GM18909 (cell line): ENCODE results near the gene PRKCA.
"Not testable (repeated sequence)": the region's sequence is repeated elsewhere in the genome, so short reads cannot be mapped to it uniquely, and the experiment has no call there.

Experiments
- ATAC-seq: cut with Tn5 transposase; IDR thresholded peaks from one replicate; pipeline ENCODE4 v1.9.1; 2021; ENCODE audit warnings: mild to moderate bottlenecking; ENCODE audit not compliant: unreplicated experiment, poor library complexity

The PRKCA gene

DNA sequence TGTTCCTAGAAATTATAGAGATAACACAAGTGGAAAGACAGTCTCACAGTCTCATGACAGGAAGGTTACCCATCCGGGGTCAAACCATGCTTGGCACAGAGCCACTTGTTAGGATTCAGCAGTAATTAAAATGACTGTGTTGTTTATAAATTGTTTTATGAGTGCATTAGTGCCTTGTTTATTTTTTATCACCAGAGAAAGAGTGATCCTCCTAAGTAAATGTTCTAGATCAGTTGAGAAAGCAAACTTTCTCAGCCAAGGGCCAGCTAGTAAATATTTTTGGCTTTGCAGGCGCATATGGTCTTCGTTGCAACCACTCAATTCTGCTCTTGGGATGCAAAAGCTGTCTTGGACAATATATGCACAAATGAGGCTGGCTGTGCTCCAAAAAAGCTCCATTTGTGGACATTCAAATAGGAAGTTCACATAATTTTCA lies 278.6 kb downstream of the PRKCA start:
- ATAC-seq: no peak

- no peak for ATAC-seq
Observed at GRCh38 chr17:66582373-66583111, 280.1 kb downstream of the PRKCA start.

DNA sequence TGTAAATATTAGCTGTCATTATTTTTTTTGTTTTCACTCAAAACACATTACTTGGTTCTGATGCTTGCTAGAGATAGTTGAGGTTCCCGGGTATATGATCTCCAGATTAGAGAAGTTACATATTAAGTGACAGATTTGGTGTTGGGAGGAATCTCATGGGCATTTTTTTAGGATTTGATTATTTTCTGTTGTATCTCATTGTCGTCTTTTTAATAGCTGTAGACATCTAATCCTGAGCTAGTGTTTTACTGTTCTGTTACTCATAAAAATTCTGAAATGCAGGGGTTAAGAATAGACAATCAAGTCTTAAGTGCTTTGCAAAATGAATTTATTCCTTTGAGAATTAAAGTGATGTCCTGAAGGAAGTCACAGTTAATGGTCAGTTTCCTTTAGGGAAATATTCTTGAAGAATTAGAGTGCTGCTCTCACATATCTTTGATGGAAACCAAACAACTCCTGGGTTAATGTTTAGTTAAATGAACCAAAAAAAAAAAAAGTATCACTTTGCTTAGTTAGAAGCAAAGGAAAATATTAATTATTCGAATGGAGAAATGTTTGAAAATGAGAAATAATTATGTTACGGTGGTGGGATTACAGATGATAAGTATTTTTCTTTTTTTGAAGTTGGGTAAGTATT lies 280.8 kb downstream of the PRKCA start:
- no peak for ATAC-seq

- ATAC-seq: no peak
Observed at GRCh38 chr17:66584927-66585326, 282.5 kb downstream of the PRKCA start.

- no peak for ATAC-seq
Observed at GRCh38 chr17:66585472-66585871, 283.1 kb downstream of the PRKCA start.

GRCh38 chr17:66589892-66590291 lies 287.5 kb downstream of the PRKCA start:
- ATAC-seq: no peak

DNA sequence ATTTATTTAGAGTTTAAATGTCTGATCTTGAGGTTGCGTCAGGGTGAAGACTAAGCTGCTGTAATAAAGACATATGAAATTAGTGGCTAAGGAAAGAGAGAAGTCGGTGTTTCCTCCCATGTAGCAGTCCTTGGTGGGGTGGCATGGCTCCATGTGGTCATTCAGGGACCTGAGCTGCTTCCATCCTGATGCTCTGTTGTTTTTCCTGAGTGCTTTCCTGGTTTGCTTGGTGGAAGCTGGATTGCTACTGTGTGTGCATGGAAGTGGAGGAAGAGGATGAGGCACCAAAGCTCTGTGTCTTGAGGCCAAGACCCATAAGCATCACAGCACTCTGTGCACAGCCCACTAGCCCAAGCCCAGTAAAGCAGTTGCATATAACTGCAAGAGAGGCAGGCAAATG lies 290.7 kb downstream of the PRKCA start:
- no peak for ATAC-seq

GRCh38 chr17:66595893-66596292 lies 293.5 kb downstream of the PRKCA start:
- no peak for ATAC-seq

GRCh38 chr17:66602659-66603384 lies 300.4 kb downstream of the PRKCA start:
- no peak for ATAC-seq

DNA sequence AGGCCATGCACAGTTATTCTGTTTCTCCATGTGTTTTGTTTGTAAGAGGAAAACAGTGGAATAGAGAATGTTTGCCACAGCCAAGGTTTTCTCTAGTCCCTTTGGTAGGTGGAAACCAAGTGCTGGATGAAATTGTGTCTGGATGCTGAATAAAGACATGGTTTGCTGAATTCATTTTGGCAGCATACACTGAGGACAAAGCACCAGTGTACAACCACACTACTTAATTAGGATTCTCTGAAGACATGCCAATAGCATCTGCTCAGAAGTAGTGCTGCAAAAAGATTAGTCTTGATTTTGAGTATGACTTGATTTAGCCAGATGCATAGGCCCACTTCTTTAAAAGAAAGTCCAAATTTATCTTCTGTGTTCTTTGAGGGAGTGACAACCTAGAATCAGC lies 302.0 kb downstream of the PRKCA start:
- ATAC-seq: no peak

- no peak for ATAC-seq
Observed at GRCh38 chr17:66605541-66605940, 303.1 kb downstream of the PRKCA start.

DNA sequence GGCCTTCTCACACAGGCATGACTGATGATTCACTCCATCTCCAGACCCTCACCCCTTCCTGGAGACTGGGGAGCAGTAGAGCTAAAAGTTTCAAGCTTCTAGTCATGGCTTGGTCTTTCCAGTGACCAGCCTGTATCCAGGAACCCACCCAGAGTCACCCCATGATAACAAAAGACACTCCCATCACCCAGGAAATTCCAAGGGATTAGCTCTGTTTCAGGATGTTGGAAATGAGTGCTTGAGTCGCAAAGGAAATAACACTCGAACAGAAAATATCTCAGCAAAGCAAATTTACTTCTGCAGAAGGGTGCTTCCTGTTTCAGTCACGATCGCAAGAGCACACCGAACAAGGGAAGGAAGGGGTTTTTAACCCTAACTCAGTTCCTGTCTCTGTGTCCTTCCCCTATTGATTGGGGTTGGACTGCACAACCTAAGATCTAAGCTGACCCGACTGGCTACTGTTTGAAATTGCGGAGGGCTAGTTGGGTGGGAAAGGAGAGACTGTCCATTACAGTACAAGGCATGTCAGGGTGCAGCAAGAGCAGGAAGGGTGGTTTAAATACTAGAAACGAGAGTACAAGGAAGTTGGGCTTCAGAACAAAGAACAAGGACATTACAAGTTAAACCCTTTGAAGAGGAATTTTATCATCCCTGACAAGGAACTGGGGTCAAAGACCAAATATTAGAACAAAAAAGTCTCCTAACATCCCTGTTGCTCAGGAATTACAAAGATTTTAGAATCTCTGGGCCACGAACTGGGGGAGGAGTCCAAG lies 308.1 kb downstream of the PRKCA start:
- no peak for ATAC-seq

- no peak for ATAC-seq
Observed at GRCh38 chr17:66611397-66611796, 309.0 kb downstream of the PRKCA start.

- ATAC-seq: no peak
Observed at GRCh38 chr17:66612993-66613392, 310.6 kb downstream of the PRKCA start.

DNA sequence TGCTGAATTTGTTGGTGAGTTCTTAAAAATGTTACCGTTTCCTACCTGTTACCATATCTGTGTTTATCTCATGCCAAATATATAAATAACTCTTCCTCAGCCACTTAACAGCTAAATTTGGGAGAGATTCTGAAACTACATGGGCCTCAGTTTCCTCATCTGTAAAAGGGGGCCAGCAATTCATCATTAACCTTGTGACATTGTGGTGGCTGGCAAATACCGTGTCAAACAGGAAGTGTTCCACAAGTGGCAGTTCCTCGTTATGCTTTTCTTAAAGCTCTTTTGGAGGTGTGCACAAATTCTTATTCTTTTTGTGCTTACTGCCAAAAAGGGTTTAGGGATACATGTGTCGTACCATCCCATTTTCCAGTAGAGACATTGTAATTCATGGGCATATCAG lies 312.1 kb downstream of the PRKCA start:
- ATAC-seq: no peak

- ATAC-seq: no peak
Observed at GRCh38 chr17:66619206-66619605, 316.8 kb downstream of the PRKCA start.

GRCh38 chr17:66620528-66620927 lies 318.1 kb downstream of the PRKCA start:
- ATAC-seq: no peak

DNA sequence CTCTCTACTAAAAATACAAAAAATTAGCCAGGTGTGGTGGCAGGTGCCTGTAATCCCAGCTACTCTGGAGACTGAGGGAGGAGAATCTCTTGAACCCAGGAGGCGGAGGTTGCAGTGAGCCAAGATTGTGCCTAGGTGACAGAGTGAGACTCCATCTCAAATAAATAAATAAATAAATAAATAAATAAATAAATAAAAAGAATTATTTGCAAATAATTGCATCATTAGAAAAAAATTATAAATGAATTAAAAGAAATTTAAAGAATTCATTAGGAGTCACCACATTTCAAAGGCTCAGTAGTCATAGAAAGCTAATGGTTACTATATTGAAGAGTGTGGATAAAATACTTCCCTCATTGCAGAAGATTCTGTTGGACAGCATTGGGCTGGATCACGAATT lies 322.2 kb downstream of the PRKCA start:
- ATAC-seq: not testable (repeated sequence)

- ATAC-seq: no peak
Observed at GRCh38 chr17:66625311-66625767, 322.9 kb downstream of the PRKCA start.

DNA sequence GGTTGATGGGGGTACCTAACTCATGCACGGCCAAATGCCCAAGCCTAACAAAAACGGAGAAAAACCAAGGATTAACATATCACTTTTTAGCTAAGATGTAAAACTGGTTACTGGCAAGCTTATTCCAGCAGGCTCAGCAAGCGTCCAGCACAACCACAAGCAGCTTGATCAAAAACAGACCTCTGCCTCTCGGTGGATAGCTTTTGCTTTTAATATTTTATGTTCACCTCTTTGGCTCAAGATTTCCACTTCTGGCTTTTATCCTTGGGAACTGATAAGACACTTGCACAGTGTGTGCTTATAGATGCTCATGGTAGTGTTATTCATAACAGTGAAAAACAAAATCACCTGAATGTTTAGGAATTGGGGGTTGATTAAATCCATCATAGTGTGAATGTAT lies 325.6 kb downstream of the PRKCA start:
- ATAC-seq: no peak

DNA sequence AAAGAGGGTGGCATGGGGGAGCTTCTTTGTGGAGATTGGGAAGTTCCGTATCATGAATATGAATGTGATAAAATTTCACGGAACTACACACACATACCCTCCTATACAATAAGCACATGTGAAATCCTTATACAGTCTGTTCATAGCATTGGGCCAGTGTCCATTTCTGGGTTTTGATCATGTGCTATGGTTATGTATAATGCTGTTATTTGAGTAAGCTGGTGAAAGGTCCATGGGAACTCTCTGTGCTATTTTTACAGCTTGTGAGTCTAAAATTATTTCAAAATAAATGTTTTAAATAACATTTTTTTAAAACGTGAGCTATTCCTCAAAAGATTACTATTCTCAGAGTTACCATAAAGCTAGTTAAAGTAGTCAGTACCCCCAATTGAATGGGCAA lies 327.3 kb downstream of the PRKCA start:
- ATAC-seq: no peak
